ENCODE data around the gene NAALADL1.
"Not testable (repeated sequence)": the region's sequence is repeated elsewhere in the genome, so short reads cannot be mapped to it uniquely, and the experiment has no call there.

- TF ChIP-seq CTCF (IDR thresholded peaks at IDR 0.05; ENCODE audit: low read depth, low read length, poor library complexity, severe bottlenecking); EZH2phosphoT487 (IDR thresholded peaks at IDR 0.05; ENCODE audit: borderline replicate concordance, low read length): not testable (repeated sequence)
These were observed 54.4 kb downstream of the NAALADL1 start for GRCh38 chr11:65003968-65004367.
